IPS DF 4.7 (cell line): ENCODE data around the gene ZMIZ1.

Experiments used
- DNase-seq: peaks from one replicate; pipeline ENCODE4 v3.0.0-alpha.2; 2013; ENCODE audit warnings: low spot score; ENCODE audit errors: extremely low read depth

The ZMIZ1 gene

DNA sequence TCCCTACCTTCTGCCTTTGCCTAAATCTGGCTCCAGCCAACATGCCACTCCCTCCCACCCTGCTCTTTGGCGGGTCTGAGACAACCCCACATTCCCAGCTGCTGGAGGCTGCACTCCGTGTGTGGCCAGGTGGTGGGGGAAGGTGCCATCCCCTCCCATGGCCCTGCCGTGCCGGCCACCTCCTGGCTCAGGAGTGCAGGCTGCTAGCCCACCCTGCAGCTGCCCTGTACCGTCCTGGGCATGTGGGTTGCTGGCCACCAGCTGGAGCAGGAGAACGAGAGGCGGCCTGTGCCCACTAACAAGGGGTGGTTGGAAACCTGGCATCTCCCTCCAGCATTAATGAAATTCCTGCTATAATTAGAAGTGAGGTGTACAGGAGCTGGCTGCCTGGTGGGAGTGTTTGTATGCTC, 97.6 kb downstream of the ZMIZ1 start:
- DNase-seq = no peak

DNA sequence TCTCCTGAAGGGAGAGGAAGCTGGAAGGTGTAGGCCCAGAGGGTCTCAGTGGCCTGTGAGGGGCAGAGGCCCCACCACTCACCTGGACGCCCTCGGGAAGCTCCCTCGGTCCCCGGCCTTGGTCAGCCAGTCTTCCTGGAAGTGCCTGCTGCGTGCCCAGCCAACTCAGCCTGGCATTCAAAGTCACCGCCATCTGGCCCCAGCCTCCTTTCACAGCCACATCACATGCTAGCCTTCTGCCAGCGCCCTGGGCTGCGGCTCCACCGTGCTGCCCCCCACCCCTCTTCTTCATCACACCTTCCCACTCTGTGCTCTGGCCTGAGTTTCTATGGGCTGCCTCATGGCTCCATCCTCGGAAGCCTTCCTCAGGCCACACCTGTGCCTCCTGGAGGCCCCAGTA, 98.0 kb downstream of the ZMIZ1 start:
- DNase-seq = no peak

DNA sequence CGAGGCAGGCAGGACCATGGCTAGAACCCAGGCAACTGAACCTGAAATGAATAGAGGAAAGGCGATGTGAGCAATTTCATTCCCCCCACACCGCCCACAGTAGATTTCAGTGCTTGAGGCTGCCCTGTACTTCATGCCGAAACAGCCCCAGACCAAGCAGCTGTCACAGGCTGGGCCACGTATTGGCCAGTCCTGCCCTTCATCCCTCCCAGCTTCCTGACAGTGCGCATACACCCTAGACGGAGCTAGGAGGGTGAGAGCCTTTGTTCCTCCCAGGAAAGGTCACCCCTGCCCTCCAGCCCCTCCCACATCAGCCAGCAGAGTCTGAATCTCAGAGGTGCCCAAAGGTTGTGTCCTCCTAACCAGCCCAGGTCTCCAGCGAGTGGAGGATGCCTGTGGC, 98.8 kb downstream of the ZMIZ1 start:
- no peak for DNase-seq

DNA sequence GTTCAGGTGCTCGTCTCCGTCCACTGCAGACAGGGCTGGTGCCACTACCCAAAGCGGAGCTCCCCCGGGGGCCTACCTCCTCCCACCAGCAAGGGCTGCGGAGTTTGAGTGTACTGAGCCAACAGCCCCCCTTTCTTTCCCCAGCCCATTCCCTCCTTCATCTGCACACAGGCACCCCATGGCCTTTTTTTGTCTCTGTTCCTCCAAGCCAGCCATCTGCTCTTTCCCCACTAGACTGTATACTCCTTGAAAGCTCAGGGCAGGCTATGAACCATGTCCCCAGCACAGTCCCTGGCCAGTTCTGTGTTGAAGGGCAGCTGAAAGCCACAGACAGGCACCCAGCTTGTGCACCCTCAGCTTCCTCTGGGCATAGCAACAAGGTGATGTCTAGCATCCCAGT, 99.4 kb downstream of the ZMIZ1 start:
- no peak for DNase-seq

DNA sequence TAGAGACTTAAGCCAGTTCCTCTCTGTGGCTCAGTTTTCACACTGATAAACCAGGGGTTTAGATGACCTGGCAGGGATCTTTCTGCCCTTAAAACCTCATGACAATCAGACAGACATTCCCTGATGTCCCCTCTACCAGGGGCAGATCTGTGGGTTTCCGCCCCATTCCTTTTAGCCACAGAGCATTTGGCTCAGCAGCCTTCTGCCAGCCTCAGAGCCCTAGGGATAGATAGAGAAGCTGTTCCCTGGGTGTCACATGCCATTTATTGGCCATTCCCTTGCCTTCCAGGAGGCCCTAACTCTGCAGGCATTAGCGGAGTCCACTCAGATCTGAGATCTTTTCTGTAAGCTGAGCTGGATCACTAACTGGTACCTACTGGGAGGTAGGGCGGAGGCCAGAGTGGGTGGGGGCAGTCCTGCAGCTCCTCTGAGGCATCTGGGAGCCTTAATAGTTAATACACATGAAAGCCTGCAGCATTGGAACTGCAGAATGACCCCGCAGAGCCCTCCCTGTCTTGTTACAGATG, 101.5 kb downstream of the ZMIZ1 start:
- no peak for DNase-seq

DNA sequence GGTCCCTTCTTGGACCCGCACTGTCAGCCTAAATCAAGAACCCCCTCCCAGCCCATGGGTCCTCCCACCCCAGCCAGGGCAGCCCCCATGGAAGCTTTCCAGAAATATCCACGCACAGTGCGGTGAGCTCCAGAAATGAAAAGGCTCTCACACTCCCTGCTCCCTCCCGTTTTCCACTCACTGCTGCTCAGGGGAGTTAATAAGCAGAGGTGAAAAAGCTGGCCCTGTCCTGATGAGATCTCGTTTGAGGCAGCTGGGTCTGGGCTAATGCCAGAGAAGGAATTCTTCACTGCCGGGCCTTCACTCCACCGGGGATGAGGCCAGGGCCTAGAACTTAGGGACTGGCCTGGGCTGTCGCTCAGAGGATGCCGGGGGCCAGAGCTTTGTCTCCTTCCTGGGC, 102.2 kb downstream of the ZMIZ1 start:
- no peak for DNase-seq

DNA sequence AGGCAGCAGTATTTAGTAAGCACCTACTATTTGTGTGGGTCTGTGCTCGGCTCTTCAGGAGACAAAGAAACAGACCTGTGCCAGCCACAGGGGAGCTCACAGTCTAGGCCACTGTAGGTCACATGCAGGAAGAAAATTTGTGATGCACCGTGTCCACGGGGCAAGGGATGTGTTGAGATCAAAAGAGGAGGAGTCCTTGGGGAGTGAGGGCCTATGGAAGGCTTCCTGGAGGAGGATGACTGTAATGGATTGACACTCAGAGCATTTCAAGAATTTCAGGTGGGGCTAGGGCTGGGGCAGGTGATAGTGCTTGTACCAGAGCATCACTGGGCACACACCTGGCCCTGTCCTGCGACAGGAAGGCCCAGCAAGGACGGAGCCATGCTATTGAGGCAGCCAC, 102.7 kb downstream of the ZMIZ1 start:
- DNase-seq = no peak

DNA sequence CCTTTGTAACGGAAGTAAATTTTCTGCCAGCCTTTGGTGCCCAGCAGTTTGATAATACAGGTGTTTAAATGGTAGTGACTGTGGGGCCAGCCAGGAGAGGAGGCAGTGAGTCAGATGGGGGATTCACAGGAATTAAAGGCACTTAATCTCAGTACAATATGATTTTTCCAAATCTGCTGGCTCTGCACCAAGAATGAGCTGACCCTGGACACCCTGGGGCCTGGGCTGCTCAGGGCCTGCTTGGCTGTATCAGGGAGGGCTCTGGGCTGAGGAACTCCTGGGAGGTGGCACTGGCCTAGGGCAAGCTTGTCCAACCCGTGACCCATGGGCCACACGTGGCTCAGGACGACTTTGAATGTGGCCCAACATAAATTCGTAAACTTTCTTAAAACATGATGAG, 104.1 kb downstream of the ZMIZ1 start:
- DNase-seq = no peak

DNA sequence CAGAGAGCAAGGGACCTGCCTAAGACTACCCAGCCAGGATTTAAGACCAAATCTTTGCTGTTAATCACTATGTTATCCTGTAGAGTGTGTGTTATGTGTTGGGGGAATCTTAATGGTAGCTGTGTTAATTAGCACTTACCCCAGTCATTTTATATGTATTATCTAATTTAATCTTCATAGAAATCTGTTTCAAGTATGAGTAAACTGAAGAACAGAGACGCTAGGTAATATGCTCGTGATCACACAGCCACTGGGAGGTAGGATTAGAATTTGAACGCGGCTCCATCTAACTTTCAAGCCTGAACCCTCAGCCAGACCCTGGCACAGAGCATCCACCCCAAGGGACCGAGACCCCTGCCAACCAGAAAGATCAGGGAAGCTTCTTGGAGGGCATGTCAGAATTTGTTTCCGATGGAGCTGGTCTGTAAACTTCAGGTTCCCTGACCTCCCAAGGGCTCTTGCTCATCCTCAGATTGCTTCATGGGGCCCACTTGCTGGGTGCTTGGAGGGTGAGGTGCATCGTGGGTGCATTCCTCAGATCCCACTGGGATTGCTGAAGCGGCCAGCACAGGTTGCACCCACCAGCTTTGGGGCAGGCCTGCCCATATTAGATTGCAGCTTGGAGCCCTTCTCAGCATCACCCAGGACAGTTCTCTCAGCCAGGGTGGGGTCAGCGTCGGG, 105.0 kb downstream of the ZMIZ1 start:
- no peak for DNase-seq

DNA sequence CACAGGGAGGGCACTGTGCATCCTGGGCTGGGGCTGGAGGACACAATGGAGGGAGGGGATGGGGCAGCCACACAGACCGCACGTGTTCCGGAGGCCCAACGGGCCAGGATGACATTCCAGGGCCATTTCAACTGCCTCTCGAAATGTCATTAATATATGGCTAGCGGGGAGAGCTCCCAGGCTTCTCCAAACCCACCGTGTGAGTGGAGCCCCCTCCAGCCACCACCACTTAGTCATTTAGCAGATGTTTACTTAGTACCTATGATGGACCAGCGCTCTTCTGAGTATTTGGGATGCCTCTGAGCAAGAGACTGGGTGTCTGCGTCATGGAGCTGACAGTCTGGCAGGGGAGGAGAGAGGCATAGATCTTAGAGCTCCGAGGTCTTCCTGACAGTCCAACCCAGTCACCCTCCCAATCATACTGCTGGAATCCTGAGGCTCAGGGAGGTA, 107.3 kb downstream of the ZMIZ1 start:
- no peak for DNase-seq

DNA sequence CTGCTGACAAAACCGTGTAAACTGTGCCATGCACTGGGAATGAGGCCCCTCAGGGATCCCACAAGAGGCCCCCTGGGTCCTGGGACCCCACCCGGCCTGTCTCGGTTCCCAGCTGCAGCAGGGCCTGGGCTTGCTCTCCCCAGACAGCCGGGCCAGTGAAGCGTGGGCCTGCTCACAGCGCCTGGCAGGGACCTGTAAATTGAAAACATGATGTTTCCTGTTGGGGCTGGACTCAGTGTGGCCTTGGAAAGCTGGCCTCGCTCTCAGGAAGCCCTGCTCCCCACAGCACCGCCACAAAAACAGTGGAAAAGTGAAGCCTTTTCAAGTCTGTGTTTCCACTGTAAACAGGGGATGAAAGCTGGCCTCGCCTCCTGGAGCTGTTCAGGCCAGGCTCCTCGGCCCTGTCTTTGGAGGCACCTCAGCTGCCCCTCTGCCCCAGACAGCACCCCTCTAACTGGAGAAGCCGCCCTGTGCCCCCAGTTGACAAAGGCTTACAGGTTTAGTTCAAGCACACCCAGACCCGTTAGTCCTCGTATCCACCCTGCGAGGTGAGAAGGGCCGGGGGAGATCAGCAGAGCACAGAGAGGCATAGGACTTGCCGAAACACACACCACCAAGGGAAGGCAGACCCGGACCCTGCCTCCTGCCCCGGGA, 108.3 kb downstream of the ZMIZ1 start:
- DNase-seq = no peak

DNA sequence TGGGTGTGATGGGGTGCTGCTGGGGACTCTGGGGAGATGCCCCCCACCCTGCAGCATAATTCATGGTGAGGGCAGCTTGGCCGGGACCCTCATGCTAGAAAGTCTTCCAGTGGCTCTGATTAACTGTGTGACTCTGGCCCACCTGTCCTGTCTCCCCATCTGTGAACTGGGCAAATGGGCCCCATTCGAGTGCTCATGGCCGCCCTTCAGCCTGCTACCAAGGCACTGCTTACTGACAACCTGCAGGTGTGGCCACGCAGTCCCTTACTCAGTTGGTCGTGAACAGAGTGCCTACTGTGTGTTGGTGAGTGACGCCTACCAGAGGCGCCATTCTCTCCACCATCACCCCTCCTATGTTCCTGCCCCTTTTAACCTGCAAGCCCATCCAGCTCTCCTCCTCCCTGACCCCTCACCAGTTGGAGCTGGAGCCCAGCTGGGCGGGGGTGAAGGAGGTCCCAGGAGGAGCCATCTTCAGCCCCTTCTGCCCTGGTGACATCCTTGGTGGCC, 109.4 kb downstream of the ZMIZ1 start:
- no peak for DNase-seq

DNA sequence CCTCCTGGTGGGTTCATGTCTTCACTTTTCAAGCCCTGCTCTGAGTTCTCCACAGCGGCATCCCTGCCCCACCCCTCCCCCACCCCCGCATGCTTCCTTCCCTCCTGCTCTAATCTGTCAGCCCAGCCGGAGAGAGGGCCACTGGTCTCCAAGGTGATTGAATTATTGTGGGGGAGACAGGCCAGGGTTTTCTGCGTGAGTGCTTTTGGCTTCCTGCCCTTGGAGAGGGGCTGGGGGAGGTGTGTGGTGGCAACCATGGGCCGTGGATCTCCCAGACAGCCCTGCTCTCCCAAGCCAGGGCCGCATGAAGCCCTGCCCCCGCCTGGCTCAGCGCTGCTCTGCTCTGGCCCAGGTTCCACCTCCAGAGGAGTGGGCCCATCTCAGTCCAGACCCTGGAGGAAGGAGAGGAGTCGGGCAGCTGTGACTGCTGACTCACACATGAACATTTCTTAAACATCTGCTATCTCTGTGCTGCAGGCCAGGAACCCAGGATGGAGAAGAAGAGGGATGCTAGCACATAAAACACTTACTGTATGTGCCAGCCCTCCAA, 109.9 kb downstream of the ZMIZ1 start:
- DNase-seq = no peak

DNA sequence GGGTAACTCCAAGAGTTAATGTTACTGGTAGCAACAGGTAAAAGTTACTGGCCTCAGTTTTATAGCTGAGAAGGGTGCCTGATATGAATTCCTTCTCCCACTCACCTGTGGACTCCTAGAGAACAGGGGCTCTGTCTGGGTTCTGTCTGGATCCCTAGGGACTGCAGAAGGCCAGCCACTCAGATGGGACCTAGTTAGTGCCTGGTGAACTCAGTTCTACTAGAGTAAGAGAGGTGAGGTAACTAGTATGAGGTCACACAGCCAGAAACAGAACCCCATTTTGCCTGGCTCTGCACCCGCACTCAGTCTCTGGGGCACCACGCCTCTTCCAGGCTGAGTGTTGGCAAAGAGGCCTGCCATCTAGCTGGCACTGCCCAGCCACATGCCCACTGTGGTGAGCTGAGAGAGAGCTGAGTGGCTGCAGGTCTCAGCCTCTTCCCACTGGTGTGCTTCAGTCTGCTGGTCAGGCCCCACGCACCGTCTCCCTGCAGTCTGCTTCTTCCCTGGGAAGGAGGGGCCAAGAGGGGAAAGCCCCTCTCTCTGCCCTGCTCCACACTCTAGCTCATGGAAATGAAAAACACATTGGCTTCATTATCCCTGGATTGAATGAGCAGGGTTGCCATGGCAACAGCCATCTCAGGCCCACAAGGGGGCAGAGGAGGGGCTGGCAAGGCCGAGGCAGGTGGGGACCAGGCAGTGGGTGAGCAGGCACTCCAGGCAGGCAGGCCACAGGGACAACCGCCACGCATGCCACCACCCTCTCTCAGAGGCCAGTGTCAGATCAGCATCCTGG, 110.6 kb downstream of the ZMIZ1 start:
- no peak for DNase-seq

DNA sequence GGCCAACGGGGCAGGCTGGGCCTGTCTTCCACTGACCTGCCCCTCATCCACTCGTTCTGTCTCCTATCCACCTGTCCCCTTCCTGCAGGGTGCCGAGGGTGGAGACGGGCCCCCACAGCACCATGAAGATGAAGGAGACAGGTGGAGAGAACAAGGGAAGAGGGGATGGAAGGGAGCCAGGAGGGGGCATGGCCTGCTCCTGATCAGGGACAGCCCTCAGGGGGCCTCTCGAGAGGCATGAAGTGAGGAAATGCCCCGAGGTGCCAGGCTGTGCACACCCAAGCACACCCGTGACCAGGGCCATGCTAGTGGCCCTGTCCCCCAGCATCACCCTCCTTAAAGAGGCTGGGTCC, 111.2 kb downstream of the ZMIZ1 start:
- DNase-seq = no peak

DNA sequence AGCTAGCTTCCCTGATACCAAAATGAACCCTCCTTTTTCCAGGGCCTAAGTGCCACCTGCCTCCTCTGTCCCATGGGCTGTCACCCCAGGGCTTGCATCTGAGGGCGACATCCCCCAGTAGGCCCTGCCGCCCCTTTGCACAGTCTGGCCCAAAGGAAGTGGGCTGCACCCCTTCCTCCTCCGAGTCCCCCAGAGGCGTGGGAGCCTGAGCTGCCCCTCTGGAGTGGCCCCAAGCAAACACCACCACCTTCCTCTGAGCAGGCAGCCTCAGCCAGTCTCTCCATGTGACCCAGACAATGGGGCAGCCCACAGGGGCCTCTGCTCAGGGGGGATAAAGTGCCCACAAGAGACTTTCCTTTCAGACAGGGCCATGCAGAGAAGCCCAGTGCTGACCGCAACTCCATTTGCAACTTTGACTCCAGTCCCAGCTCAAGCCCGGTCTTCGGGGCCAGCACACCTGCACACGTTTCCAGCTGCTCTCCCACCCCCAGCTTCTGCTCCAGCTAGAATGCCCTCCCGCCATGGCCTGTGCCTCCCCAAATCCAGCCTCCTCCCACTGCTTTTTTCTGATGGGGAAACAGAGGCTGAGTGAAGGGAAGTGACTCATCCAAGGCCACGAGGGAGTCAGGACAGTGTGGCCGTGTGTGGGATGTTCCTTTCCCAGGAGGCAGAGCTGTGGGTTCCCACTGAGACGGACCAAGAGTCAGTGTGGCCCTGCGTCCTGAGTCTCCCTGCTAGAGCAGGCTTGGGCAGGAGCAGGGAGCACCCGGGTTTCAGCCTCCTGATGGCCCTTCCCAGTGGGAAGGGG, 111.9 kb downstream of the ZMIZ1 start:
- no peak for DNase-seq

DNA sequence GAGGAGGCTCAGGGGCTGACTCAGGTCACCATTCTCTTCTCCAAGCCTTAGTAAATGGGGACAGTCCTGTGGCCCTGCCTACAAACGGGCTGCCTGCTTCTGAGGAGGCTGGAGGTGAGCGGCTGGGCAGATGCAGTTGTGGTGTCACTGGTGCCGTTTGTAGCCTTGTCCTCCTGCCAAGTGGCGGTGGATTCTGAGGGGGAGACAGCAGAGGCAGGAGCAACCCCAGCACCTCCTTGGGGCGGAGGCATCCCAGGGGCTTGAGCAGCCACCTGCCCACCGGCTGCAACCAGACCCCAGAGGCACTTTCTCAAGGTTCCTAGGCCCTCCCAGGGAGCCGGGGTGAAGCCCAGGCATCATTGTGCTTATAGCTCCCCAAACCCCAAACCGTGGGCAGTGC, 112.5 kb downstream of the ZMIZ1 start:
- DNase-seq = no peak

DNA sequence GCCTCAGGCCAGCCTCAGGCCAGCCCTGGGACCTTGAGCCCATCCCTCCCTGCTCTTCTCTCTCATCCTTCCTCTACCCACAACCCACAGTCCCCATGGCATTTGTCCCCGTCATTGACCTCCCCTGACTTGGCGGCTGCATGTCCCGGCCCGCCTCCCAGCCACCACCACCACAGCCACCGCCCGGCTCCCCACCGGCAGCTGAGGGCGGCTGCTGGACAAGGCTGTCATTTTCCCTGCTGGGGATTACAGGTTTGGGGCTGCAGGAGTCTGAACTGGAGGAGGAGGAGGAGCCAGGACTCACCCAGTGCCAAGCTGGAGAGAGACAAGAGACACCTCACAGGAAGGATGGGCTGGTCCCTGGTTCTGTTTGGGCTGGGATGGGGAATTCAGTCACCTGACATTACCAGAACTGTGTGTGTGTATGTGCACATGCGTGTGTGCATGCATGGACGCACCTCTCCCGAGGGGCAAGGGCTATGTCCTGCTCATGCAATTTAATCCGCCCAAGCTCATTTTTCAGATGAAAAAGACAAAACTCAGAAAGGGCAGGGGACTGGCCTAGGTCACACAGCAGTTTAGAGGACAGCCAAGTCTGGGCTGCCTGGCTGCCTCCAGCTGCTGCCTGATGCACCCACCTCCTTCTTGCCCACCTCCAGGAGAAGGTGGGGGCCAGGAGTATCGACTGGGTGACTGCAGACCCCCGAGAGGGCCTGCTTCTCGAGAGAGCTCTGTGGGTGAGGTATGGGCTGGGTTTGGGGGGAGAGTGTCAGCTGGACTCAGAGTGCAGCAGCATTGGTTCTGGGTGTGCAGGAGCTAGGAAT, 113.1 kb downstream of the ZMIZ1 start:
- DNase-seq = no peak

DNA sequence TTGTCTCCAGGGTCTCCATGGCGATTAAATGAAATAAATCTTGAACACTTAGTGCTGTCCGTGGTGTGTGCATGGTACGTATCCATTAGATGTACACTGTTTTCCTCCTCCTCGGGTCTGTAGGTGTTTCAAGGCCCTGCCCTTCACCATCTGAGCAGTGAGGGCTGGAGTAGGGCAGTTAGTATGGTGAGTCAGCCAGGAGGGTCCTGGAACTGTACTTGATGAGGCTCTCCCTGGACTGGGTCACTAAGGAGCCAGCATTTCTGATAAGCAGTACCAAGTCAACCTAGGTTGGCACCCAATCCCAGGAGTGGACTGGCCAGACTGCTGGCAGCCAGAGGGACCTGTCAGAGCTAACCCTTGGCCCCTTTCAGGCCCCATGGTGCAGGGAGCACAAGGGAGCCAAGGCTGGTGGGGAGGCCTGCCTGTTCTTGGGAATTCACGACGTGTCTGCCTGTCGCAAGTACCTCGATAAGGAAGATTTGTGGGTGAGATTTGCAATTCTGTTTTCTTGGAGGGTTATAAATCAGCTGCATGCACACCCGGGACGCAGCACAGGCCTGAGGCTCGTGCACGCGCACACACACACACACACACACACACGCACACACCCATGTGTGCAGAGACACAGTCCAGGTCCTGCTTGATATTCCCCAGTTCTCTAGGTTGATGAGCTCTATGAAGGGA, 114.2 kb downstream of the ZMIZ1 start:
- DNase-seq = no peak

DNA sequence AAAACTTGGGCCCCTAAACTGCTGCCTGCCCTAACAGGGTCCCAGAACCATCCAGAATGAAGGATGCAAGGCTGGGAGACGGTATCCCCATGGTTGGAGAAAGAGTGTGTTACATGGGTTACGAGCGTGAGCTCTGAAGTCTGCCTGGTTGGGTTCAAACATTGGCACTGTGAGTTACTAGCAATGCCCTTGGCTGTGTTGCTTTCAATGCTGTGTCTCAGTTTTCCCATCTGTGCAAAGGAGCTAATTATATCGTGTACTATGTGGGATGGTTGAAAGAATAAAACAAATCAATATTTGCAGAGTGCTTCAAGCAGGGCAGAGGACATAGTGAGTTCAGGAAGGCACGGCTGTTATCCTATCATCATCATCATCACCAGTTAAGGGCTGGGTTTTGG, 114.7 kb downstream of the ZMIZ1 start:
- DNase-seq = no peak
